Measurements from ENCODE around the gene LYPLAL1.

The LYPLAL1 gene

DNA sequence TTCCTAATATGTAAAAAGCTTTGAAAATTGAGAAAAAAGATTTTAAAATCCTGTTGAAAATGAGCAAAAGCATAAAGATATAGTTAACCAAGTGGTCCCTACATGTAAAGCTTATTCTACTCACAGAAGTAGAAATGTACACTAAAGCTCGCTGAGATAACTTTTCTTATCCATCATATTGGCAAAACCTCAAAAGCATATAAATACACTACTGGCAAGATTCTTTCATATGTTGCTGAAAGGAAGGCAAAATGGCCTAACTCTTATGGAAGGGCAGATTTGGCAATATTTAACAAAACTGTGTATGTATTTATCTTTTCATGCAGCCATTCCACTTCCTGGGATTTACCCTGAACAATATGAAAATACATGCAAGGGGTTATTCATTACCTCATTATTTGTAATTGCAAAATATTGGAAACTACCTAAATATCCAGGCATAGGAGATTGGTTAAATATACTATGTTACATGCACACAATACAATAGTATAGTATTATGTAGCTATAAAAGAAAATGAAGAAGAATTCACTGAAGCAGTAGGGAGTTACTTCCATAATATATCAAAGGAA, 43.2 kb upstream of the LYPLAL1 start:
- Histone ChIP-seq H3K4me3 (ENCODE audit: low read depth, low read length) (no peak overlapping the region), H3K27me3 (replicated peaks) (no peaks in the 10 kb centered on the region), H3K36me3 (replicated peaks) (no peaks in the 10 kb centered on the region), H3K27ac (no peak overlapping the region)
- DNase-seq, result no peak
- in situ Hi-C loops (cut with HindIII; ENCODE audit: low pct_ligation_motif_present, low sequenced_read_pairs), result no loop called here
- TF ChIP-seq, protein P1, sequence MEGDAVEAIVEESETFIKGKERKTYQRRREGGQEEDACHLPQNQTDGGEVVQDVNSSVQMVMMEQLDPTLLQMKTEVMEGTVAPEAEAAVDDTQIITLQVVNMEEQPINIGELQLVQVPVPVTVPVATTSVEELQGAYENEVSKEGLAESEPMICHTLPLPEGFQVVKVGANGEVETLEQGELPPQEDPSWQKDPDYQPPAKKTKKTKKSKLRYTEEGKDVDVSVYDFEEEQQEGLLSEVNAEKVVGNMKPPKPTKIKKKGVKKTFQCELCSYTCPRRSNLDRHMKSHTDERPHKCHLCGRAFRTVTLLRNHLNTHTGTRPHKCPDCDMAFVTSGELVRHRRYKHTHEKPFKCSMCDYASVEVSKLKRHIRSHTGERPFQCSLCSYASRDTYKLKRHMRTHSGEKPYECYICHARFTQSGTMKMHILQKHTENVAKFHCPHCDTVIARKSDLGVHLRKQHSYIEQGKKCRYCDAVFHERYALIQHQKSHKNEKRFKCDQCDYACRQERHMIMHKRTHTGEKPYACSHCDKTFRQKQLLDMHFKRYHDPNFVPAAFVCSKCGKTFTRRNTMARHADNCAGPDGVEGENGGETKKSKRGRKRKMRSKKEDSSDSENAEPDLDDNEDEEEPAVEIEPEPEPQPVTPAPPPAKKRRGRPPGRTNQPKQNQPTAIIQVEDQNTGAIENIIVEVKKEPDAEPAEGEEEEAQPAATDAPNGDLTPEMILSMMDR (IDR thresholded peaks at IDR 0.05; ENCODE audit: low read depth, low read length, missing control alignments), result no peak

DNA sequence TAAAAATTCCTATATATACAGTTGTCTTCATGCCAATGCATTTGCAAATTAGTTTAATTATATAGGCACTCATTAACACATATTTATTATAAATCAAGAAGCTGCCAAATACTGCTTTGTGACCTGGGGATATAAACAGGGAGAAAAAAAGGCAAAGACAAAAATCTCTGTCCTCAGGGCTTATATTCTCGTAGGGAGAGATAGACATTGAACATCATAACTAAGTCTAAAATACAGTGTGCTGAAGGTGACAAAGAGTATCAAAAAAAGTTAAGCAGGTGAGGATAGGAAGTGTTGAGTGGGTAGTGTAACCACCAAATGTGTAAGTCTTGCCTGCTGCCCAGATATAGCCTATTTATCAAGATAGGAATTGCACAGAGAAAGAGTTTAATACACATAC, 40.7 kb upstream of the LYPLAL1 start:
- no peak overlapping the region for H3K27ac ChIP-seq
- H3K4me3 ChIP-seq (ENCODE audit: low read depth, low read length), result no peak overlapping the region
- TF ChIP-seq, protein P1 (IDR thresholded peaks at IDR 0.05; ENCODE audit: low read depth, low read length, missing control alignments), result no peak
- no peaks in the 10 kb centered on the region for H3K27me3 ChIP-seq (replicated peaks)
- no peaks in the 10 kb centered on the region for H3K36me3 ChIP-seq (replicated peaks)
- in situ Hi-C loops (cut with HindIII; ENCODE audit: low pct_ligation_motif_present, low sequenced_read_pairs), result no loop called here
- DNase-seq, result no peak

DNA sequence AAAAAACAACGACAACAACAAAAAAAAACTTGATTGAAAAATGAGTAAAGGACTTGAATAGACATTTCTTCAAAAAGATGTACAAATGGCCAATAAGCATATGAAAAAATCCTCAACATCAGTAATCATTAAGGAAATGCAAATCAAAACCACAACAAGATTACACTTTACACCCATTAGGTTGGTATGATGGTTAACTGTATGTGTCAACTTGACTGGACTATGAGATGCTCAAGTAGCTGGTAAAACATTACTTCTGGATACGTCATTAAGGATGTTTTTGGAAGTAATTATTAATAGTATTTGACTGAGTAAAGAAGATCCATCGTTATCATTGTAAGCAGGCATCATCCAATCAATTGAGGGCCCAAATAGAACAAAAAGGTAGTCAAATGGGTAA, 34.9 kb upstream of the LYPLAL1 start:
- no peaks in the 10 kb centered on the region for H3K36me3 ChIP-seq (replicated peaks)
- no peak for DNase-seq
- no peak overlapping the region for H3K27ac ChIP-seq
- H3K27me3 ChIP-seq (replicated peaks), result no peaks in the 10 kb centered on the region
- TF ChIP-seq, protein P1 (IDR thresholded peaks at IDR 0.05; ENCODE audit: low read depth, low read length, missing control alignments), result no peak
- in situ Hi-C loops (cut with HindIII; ENCODE audit: low pct_ligation_motif_present, low sequenced_read_pairs), result no loop called here
- no peak overlapping the region for H3K4me3 ChIP-seq (ENCODE audit: low read depth, low read length)

DNA sequence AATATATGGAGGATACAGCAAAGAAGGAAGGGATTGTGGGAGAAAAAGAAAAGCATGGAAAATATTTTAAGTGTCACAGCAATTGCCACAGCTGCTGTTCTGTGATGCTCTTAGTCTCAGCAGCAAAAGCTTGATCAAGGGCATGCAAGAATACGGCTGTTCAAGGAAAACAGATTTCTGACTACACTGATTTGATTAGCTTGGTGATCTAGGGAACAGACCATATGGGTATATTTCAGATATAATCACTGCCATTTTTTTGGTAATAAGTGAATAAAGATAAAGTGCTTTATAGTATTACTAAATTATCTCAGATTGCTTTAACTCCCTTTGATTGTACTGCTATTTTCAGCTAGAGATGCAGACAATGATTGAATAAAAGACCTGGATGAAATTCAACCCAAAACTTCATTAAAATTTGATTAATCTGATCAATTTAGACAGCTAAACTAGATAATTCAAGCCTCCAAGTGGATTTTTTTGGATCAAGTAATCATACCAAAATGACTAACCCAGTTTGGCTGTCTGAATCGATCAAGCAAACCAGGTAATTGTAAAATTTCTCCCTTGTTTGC, 33.3 kb upstream of the LYPLAL1 start:
- no peak overlapping the region for H3K4me3 ChIP-seq (ENCODE audit: low read depth, low read length)
- TF ChIP-seq, protein P1 (IDR thresholded peaks at IDR 0.05; ENCODE audit: low read depth, low read length, missing control alignments), result no peak
- no peaks in the 10 kb centered on the region for H3K27me3 ChIP-seq (replicated peaks)
- no peaks in the 10 kb centered on the region for H3K36me3 ChIP-seq (replicated peaks)
- no peak for DNase-seq
- no peak overlapping the region for H3K27ac ChIP-seq
- in situ Hi-C loops (cut with HindIII; ENCODE audit: low pct_ligation_motif_present, low sequenced_read_pairs), result no loop called here

DNA sequence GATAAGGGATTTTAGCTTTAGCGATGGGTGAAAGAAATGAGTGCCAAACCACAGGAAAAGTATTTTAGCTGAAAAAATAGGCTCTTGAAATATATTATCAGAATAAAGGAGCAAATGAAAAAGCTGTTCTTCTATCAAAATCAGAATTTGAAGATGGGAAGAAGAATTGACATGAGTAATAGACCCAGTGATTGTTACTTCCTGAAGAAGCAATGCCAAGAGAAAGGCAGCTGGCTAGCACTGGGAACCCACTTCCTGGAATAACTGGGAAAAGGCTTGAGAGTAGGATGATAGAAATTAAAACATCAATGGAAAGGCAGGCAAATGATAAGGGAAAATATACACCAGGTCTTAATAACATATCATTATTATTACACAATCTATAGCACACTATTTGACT, 29.9 kb upstream of the LYPLAL1 start:
- in situ Hi-C loops (cut with HindIII; ENCODE audit: low pct_ligation_motif_present, low sequenced_read_pairs), result no loop called here
- H3K27me3 ChIP-seq (replicated peaks), result no peaks in the 10 kb centered on the region
- TF ChIP-seq, protein P1 (IDR thresholded peaks at IDR 0.05; ENCODE audit: low read depth, low read length, missing control alignments), result no peak
- no peak overlapping the region for H3K27ac ChIP-seq
- peak; percentile 12 for DNase-seq
- H3K4me3 ChIP-seq (ENCODE audit: low read depth, low read length), result no peak overlapping the region
- no peaks in the 10 kb centered on the region for H3K36me3 ChIP-seq (replicated peaks)
